ENCODE measurements around the gene ASPG. TPM values are rescaled to one million over a fixed set of nuclear protein-coding genes. Genes with fewer than 3 reads are reported as not detected.

ASPG gene
- polyA plus RNA-seq, 1 donor from 2014 or later, result 0.16 TPM

DNA sequence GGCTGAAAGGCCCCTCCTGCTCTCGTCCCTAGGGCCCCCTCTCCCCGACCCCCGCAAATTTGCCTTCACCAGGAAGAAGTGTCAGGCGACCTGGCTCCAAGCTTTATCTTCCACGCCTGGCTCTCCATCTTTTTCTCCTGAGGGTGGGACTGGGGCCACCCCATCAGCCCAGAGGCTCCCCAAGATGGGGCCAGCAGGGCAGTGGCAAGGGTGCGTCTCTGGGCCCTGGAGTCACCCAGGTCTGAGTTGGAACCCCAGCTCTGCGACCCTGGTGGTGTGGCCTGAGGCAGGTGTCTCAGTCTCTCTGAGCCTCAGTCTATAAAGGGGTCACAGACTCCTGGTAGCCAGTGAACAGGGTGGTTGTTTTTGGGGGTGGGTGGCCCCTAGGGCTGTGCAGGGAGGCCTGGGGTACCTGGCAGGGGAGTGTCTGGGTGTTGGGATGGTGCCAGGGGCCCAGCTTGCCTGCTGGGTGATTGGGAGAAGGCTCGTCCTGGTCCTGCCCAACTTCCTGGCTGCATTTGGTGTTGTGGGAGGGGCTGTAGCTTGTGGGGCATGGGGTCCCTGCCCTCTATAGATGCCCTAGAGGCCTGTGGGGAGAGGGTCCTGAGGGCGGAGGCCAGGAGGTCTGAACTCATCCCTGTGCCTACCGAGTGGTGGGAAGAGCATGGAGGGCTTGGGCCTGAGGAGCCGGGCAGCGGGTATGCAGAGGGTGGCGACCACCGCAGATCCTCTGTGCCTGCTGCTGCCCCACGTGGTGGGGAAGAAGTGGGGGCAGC, 60.5 kb downstream of the ASPG start:
- H3K9me3 ChIP-seq (ENCODE audit: low read length), result no peaks in the 10 kb centered on the region
- H3K36me3 ChIP-seq (ENCODE audit: insufficient read depth, low read length), result no peaks in the 10 kb centered on the region
- H3K4me3 ChIP-seq (ENCODE audit: low read length), result no peak overlapping the region
- H3K79me2 ChIP-seq (replicated peaks; ENCODE audit: insufficient read depth, low read length), result peaks cover 5% of the 10 kb centered on the region
- no peaks in the 10 kb centered on the region for H3K9me2 ChIP-seq (ENCODE audit: insufficient read depth, low read length)
- no peaks in the 10 kb centered on the region for H4K20me1 ChIP-seq (ENCODE audit: insufficient read depth)
- H3K4me2 ChIP-seq (ENCODE audit: low read length), result no peak overlapping the region
- no peak overlapping the region for H3K27ac ChIP-seq (ENCODE audit: low read length)
- H3F3A ChIP-seq (ENCODE audit: insufficient read depth, low read length, poor library complexity, severe bottlenecking), result no peaks in the 10 kb centered on the region
- H2AFZ ChIP-seq (ENCODE audit: low read depth, low read length), result no peak overlapping the region
- H3K27me3 ChIP-seq (ENCODE audit: insufficient read depth, low read depth, low read length), result no peaks in the 10 kb centered on the region
- TF ChIP-seq POLR2AphosphoS5 (IDR thresholded peaks at IDR 0.05), result no peak
- TF ChIP-seq, protein P1, sequence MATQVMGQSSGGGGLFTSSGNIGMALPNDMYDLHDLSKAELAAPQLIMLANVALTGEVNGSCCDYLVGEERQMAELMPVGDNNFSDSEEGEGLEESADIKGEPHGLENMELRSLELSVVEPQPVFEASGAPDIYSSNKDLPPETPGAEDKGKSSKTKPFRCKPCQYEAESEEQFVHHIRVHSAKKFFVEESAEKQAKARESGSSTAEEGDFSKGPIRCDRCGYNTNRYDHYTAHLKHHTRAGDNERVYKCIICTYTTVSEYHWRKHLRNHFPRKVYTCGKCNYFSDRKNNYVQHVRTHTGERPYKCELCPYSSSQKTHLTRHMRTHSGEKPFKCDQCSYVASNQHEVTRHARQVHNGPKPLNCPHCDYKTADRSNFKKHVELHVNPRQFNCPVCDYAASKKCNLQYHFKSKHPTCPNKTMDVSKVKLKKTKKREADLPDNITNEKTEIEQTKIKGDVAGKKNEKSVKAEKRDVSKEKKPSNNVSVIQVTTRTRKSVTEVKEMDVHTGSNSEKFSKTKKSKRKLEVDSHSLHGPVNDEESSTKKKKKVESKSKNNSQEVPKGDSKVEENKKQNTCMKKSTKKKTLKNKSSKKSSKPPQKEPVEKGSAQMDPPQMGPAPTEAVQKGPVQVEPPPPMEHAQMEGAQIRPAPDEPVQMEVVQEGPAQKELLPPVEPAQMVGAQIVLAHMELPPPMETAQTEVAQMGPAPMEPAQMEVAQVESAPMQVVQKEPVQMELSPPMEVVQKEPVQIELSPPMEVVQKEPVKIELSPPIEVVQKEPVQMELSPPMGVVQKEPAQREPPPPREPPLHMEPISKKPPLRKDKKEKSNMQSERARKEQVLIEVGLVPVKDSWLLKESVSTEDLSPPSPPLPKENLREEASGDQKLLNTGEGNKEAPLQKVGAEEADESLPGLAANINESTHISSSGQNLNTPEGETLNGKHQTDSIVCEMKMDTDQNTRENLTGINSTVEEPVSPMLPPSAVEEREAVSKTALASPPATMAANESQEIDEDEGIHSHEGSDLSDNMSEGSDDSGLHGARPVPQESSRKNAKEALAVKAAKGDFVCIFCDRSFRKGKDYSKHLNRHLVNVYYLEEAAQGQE (IDR thresholded peaks at IDR 0.05; ENCODE audit: borderline replicate concordance), result no peak
- no peak for TF ChIP-seq TAF1 (IDR thresholded peaks at IDR 0.05; ENCODE audit: low read depth)
- no peak overlapping the region for H3K9ac ChIP-seq (ENCODE audit: low read length)

DNA sequence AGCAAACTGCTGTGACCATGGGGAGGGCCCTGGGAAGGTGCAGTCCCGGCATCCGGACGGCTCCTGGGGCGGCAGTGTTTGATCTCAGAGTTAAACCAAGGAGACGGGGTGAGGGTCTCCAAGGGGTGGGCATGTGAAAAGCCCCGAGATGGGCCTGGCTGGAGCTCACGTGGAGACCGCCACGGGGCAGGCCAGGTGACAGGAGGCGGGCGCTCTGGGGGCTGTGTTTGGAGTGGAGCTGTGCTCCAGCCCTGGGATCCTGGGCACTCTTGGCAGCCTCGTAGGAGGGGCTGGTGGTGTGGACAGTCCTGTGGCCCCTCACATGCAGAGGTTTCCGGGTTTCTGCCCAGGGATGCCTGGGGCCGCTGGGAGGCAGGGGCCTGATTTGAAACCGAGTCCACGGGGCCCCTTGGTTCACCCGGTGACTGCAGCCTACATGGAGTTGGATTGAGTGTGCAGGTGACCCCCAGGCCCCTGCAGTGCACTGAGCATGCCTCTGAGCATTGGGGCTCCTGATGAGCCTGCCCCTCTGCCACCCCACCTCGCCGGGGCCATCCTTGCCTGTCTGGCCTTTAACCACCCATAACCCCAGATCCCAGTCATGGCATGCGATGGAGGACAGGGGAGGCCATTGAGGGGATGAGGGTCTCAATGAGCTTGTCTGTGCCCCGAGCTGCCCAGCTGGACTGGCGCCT, 61.3 kb downstream of the ASPG start:
- H3F3A ChIP-seq (ENCODE audit: insufficient read depth, low read length, poor library complexity, severe bottlenecking), result no peaks in the 10 kb centered on the region
- no peaks in the 10 kb centered on the region for H3K27me3 ChIP-seq (ENCODE audit: insufficient read depth, low read depth, low read length)
- H3K4me3 ChIP-seq (ENCODE audit: low read length), result no peak overlapping the region
- H3K4me2 ChIP-seq (ENCODE audit: low read length), result no peak overlapping the region
- no peaks in the 10 kb centered on the region for H3K9me2 ChIP-seq (ENCODE audit: insufficient read depth, low read length)
- H3K79me2 ChIP-seq (replicated peaks; ENCODE audit: insufficient read depth, low read length), result peaks cover 5% of the 10 kb centered on the region
- no peaks in the 10 kb centered on the region for H4K20me1 ChIP-seq (ENCODE audit: insufficient read depth)
- TF ChIP-seq EP300 (conservative IDR thresholded peaks at IDR 0.05; ENCODE audit: poor library complexity, severe bottlenecking), result no peak
- TF ChIP-seq, protein P2, sequence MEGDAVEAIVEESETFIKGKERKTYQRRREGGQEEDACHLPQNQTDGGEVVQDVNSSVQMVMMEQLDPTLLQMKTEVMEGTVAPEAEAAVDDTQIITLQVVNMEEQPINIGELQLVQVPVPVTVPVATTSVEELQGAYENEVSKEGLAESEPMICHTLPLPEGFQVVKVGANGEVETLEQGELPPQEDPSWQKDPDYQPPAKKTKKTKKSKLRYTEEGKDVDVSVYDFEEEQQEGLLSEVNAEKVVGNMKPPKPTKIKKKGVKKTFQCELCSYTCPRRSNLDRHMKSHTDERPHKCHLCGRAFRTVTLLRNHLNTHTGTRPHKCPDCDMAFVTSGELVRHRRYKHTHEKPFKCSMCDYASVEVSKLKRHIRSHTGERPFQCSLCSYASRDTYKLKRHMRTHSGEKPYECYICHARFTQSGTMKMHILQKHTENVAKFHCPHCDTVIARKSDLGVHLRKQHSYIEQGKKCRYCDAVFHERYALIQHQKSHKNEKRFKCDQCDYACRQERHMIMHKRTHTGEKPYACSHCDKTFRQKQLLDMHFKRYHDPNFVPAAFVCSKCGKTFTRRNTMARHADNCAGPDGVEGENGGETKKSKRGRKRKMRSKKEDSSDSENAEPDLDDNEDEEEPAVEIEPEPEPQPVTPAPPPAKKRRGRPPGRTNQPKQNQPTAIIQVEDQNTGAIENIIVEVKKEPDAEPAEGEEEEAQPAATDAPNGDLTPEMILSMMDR (IDR thresholded peaks at IDR 0.05; ENCODE audit: poor library complexity, severe bottlenecking), result no peak
- TF ChIP-seq POLR2AphosphoS5 (IDR thresholded peaks at IDR 0.05), result no peak
- TF ChIP-seq, protein P1 (IDR thresholded peaks at IDR 0.05; ENCODE audit: borderline replicate concordance), result no peak
- no peak for TF ChIP-seq SMC3 (conservative IDR thresholded peaks at IDR 0.05; ENCODE audit: poor library complexity)
- no peak for TF ChIP-seq MXI1 (conservative IDR thresholded peaks at IDR 0.05; ENCODE audit: poor library complexity, severe bottlenecking)
- TF ChIP-seq TAF1 (IDR thresholded peaks at IDR 0.05; ENCODE audit: low read depth), result no peak
- no peak for TF ChIP-seq EZH2 (IDR thresholded peaks at IDR 0.05; ENCODE audit: borderline replicate concordance, insufficient read depth, low read length, poor library complexity, severe bottlenecking)
- no peak for TF ChIP-seq RAD21 (conservative IDR thresholded peaks at IDR 0.05)
- H3K27ac ChIP-seq (ENCODE audit: low read length), result no peak overlapping the region
- no peaks in the 10 kb centered on the region for H3K9me3 ChIP-seq (ENCODE audit: low read length)
- H3K36me3 ChIP-seq (ENCODE audit: insufficient read depth, low read length), result no peaks in the 10 kb centered on the region
- no peak overlapping the region for H2AFZ ChIP-seq (ENCODE audit: low read depth, low read length)
- H3K9ac ChIP-seq (ENCODE audit: low read length), result no peak overlapping the region

Measured in neural cell (in vitro differentiated cells).